Stimulated activated CD8-positive, alpha-beta memory T cell treated with anti-CD3 and anti-CD28 coated beads, Interleukin-4, amount 100 ng/mL, for 24 hours (primary cell): ENCODE measurements around the gene FAM32A.

Experiments used
- DNase-seq: peaks from one replicate; pipeline ENCODE4 v3.0.0-alpha.2; 2020; ENCODE audit warnings: low read depth

FAM32A gene

DNA sequence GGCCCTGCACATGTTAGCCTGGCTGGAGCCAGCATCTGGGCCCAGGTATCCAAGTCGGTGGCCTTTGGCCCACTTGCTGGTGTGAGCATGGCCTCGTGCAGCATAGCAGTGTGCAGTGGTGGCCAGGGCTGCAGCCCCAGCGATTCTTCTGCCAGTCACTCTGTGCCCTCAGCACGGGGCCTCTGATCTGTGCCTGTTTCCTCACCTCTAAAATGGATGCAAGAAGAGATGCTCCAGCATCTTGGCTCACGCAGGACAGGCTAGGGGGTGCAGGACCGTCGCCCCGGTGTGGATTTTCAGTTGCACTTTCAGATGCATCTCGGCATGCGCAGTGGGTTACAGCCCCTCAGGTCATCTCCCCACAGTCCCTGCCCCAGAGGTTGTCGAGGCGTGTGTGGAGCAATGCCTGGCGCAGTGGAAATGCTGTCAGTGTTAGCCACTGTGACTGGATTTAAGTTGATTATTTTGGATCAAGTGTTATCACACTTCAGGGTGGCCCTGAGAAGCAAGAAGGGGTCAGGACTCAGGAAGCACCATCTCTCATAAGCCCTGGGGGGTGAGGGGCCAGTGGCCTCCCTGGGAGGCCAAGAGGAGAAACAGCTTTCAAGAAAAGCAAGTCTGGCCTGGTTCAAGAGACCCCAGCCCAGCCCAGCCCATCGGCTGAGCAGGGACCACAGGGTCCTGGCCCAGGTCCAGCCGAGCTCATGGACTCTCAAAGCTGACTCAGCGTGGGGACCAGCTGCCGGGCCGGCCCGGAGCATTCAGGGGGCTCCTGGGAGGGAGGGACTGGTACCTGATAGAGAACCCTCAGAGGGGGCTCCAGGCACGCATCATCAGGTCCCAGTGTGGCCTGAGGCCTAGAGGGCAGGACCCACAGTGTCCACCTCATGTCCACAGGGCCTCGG is 40.3 kb downstream of the FAM32A start:
- DNase-seq: no peak

DNA sequence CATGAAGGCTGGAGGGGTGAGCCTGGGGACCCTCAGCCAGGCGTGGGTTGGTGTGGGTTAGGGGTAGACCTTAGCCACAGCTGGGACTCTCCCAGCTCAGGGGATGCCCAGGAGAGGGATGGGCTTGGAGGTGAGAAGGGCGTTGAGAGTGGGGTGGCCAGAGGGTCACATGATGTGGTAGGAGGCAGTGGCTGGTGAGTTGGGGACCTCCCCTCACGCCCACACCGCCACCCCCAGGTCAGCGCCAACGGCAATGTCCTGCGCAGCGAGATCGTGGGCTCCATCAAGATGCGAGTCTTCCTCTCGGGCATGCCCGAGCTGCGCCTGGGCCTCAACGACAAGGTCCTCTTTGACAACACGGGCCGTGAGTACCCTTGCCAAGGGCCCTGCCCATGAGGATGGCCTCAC is 41.0 kb downstream of the FAM32A start:
- no peak for DNase-seq

DNA sequence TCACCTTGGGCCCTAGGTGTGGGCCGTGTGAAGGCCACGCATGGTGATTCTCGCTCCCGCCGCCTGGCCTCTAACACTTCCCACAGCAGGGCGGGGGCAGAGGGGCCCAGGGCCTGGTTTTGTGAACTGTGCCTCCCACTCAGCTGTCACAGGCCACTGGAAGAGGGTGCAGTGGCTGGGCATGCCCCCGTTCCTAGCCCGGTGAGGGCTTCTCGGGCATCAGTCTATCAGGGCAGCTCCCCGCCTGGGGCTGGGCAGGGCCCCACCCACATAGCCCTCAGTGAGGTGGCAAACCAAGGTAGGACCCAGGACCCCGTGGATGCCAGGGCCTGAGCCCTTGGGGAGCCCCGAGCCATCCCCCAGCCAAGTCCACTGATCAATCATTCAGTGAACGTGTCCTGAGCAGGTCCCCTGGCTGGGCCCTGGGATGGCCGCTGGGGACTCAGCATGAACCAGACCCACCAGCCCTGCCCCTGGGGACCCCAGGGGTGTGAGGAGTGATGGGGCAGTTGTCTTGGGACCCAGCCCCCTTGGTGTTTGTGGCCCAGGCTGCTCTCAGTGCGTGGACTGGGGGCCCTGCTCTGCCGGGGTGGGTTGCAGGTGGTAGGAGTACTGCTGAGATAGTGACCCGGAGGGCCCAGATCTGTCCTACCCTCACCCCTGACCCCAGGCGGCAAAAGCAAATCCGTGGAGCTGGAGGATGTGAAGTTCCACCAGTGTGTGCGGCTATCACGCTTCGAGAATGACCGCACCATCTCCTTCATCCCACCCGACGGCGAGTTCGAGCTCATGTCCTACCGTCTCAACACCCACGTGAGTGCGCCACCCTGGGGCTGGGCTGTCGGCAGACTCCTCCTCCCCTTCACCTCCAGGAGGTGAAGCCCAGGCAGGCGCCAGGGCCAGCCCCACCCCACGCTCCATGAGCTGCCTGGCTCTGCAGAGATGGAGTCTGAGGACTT is 41.9 kb downstream of the FAM32A start:
- no peak for DNase-seq

DNA sequence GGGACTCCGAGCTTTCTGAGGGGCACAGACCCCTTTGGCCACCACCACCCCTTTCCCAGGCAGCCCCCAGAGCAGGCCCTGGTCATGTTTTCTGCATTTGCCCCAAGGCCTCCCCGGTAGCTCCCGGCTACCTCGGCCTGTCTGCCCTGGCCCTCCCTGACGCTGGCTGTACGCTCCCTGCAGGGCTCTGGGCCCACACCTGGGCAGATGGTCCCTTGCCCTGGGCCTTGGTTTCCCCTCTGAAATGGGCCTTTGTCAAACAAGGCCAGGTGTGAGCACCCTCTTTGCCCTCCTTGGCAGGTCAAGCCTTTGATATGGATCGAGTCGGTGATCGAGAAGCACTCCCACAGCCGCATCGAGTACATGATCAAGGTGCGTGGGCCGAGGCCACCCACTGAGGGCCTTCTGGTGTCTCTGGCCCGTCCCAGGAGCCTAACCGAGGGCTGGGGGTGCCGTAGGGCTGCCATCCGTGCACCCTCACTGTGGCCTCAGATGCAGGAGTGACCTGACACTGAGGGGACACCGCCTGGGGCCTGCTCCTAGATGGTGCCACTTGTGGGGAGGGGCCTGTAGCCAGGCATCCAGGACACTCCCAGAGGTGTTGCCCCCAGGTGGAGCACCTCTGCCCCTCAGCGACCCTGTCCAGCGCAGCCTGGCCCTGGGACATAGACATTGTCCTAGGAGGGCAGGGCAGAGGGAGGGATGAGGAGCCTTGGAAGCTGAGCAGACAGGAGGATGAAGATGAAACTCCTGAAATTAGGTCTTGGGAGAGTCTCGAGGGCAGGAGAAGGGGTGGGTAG is 42.8 kb downstream of the FAM32A start:
- DNase-seq: no peak

DNA sequence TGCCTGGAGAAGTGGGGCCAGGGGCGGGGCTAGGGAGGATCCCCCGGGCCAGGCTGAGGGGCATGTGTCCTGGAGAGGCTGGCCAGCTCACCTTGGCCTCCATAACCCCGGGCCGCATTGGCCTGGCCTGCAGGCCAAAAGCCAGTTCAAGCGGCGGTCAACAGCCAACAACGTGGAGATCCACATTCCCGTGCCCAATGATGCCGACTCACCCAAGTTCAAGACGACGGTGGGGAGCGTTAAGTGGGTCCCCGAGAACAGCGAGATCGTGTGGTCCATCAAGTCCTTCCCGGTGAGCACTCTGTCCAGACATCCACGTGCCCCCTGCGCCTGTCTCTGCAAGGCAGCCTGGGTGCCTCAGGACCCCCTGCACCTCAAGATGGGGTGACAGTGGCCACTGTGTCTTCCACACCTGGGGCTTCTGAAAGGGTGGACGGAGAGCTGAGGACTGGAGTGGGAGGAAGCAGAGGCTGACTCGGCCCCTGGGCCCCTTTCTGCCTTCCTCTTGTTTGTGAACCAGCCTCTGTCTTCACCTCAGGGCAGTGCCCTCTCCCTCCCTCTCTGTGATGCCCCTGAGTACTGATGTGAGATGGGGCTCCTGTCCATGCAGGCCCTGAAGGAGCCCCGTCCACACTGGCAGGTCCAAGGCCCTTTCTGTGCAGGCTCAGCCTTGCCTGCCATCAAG is 43.6 kb downstream of the FAM32A start:
- no peak for DNase-seq

DNA sequence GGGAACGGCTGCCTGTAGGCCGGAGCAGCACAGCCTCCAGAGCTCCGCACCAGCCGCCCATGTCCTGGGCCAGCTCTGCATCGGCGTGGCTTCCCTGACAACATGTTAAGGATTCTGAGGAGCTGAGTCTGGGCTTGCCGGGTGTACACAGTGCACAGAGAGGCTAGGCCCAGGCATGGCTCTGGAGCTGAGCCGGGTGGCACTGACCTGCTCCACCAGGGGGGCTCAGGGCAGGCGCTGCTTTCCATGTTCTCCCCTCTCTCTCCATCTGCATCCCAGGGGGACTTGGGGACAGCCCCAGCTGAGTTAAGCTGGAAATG is 44.1 kb downstream of the FAM32A start:
- DNase-seq: no peak

DNA sequence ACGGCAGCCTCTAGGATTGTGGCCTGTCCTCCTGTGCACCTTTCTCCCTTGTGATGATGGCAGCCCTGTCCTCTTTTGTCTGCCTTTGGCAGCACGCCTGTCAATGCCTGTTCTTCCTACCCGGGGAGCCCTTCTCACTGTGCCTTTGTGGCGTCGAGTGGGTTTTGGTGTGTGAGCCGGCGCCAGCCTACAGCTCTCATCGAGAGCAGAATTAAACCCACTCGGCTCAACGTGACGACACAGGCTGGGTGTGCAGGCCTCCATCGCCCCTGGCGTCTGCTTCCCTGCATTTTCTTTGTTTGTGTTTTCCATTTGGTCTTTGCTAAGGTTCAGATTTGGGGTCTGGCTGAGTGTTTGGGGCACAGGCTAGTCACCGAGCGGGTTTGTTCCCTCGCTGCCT is 46.9 kb downstream of the FAM32A start:
- DNase-seq: no peak

DNA sequence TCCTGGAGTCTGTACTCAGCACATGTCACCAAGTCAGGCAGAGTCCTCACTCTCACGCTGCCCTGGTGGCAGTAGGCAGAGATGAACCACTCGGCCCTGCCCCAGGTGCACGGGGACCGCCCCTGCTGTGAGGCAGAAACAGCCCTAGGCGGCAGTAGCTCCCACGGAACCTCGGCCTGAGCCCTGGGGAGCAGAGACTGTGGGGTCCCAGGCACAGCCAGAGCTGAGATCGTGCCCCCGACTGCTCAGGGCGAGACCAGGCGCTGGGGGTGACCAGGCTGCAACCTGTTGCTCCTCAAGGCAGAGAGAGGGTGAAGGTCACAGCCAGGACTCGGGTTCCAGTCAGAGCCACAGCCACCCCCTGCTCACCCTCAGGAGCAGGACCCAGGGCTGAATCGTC is 47.4 kb downstream of the FAM32A start:
- no peak for DNase-seq

DNA sequence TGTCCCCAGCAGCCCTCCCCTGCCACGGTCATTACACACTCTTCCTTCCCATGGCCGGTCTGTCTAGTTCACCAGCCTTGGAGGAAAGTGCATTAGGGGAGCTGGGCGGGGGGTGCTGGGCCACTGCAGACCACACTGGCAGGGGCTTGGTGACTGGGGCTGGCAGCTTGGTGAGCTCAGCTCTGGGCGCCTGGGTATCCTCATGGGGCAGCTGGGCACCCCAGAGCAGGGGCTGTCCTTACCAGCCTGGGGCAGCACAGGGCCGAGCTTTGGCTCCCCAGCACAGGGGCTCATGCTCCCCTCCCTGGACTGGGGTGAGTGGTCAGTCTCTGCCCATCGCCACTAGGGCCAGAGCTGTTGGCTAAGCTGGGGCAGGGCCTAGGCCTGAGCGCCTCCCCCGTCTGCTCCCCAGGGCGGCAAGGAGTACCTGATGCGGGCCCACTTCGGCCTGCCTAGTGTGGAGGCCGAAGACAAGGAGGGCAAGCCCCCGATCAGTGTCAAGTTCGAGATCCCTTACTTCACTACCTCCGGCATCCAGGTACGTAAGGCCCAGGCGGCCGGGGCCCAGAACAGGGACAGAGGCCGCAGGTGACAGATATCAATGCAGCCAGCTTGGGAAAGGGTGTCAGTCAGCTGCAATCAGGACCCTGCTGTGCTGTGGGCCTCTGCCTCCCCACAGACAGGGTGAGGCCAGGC is 48.0 kb downstream of the FAM32A start:
- DNase-seq: no peak

DNA sequence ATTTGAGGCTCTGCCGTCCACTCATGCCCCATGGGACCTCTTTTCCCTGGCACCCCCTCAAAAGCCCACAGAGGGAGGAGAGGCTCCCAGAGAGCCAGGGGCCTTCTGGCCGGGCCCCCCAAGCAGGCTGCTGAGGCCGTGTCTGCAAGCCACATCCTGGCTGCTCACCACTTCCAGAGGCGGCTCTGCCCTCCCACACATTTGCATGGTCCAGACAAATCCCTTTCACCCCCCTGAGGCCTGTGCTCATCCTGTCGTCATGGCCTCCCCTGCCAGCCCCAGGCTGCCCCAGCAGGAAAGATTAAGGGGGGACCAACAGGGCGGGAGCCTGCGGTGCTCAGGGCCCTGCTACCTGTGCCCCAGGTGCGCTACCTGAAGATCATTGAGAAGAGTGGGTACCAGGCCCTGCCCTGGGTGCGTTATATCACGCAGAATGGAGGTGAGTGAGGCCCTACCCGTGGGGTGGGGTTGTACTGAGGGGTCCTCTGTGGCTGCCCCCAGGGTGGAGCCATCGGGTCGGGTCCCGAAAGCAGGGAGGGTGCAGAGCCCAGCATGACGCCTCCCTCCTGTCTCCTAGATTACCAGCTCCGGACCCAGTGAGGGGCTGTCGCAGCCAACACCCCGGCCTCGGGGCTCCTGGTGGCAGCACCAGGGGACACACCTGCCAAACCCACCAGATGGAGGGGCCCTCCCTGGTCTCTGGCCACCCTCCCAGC is 48.8 kb downstream of the FAM32A start:
- no peak for DNase-seq

DNA sequence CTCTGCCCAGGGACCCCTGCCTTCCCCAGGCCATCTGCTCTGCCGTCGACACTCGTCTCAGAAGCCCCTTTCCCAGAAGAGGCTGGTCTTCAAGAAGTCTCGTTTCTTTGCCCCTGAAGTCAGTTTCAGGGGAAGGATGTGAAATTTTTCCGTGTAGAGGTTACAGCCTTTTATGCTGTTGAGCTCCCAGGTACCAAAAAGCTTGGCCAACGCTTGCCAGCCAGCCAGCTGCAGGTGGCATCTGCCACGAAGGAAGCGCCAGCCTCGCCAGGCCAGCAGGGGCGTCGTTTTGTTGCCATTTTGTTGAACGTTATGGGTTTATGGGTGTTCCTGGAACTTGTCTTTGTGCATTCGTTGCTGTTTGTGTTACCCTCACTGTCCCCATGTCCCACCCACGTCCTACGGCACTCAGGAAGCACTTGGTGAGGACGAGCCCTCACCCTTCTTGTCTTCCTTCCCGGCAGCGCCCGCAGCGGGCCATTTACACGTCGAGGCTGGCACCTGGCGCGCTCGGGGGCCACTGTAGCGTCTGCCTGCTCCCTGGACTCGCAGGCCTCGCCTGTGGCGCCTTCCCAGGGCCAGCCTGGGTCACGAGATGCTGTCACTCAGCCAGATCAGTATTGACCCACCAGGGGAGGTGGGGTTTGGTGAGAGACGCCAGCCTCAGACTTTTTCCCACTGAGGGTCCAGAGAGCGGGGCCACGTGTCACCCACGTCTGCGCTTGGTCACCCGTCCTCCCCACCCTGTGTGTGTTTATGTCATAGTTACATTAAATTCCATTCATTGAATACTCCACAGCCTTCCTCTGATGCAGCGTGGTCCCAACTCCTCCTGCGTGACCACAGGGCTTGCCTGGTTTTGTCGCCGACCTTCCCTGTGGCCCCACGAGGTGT is 49.6 kb downstream of the FAM32A start:
- no peak for DNase-seq

DNA sequence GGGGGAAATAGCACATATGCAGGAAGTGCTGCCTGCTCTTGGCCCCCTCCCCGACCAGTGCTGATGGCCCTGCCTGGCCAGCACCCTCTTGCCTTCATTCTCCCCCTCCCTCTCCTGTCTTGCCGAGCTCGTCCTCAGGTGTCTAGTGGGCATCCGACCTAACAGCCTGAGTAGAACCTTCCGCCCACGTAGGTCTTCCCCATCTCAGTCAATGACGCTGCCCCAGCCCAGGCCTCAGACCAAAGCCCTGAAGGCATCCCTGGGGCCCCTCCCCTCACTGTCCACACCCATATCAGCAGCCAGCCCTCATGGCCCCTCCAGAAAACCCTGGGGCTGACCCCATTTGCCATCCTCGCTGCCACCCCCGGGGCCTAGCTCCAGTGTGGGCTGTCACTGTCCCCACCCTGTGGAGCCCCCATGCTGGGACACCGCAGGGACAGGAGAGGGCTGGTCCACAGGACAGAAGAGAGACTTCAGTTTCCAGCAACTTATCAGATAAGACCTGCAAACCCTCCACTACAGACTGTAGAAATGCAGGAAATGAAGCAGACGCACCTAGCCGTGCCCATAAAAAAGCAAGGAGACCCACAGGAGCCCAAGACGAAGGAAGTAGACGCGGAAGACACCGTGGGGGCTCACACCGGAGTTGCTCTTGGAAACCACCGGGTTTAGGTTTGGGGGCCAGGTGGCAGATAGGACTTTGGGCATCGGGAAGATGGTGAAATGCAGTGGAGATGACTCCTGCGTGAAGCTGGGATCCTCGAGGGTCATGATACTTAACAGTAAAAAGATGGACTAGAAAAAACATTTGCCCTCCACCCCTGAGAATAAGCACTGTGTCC is 50.8 kb downstream of the FAM32A start:
- DNase-seq: no peak
